ENCODE results near the gene NTRK3. TPM values are rescaled to one million over a fixed set of nuclear protein-coding genes. Genes with fewer than 3 reads are reported as not detected.

NTRK3 gene
- polyA plus RNA-seq, 1 donor from 2014 or later = 42.7 TPM

GRCh38 chr15:87896936-87897335 lies 359.6 kb downstream of the NTRK3 start:
- Histone ChIP-seq H3K9me3 (ENCODE audit: low read length) (no peaks in the 10 kb centered on the region), H3K36me3 (ENCODE audit: insufficient read depth, low read length) (no peaks in the 10 kb centered on the region), H3K9ac (ENCODE audit: low read length) (no peak overlapping the region), H3K27ac (ENCODE audit: low read length) (no peak overlapping the region), H3K27me3 (ENCODE audit: insufficient read depth, low read depth, low read length) (no peaks in the 10 kb centered on the region), H3K9me2 (ENCODE audit: insufficient read depth, low read length) (no peaks in the 10 kb centered on the region), H3K4me2 (ENCODE audit: low read length) (no peak overlapping the region), H4K20me1 (ENCODE audit: insufficient read depth) (no peaks in the 10 kb centered on the region), H3F3A (ENCODE audit: insufficient read depth, low read length, poor library complexity, severe bottlenecking) (no peaks in the 10 kb centered on the region), H3K79me2 (replicated peaks; ENCODE audit: insufficient read depth, low read length) (no peaks in the 10 kb centered on the region), H3K4me3 (ENCODE audit: low read length) (no peak overlapping the region), H2AFZ (ENCODE audit: low read depth, low read length) (no peak overlapping the region)
- TF ChIP-seq TAF1 (IDR thresholded peaks at IDR 0.05; ENCODE audit: low read depth) (no peak), SMC3 (conservative IDR thresholded peaks at IDR 0.05; ENCODE audit: poor library complexity) (no peak), POLR2AphosphoS5 (IDR thresholded peaks at IDR 0.05) (no peak), REST (IDR thresholded peaks at IDR 0.05; ENCODE audit: borderline replicate concordance) (no peak), MXI1 (conservative IDR thresholded peaks at IDR 0.05; ENCODE audit: poor library complexity, severe bottlenecking) (no peak), RAD21 (conservative IDR thresholded peaks at IDR 0.05) (no peak), EP300 (conservative IDR thresholded peaks at IDR 0.05; ENCODE audit: poor library complexity, severe bottlenecking) (no peak), EZH2 (IDR thresholded peaks at IDR 0.05; ENCODE audit: borderline replicate concordance, insufficient read depth, low read length, poor library complexity, severe bottlenecking) (no peak), CTCF (IDR thresholded peaks at IDR 0.05; ENCODE audit: poor library complexity, severe bottlenecking) (no peak)

- Histone ChIP-seq H3K27ac (ENCODE audit: low read length) (no peak overlapping the region), H3K79me2 (replicated peaks; ENCODE audit: insufficient read depth, low read length) (no peaks in the 10 kb centered on the region), H3F3A (ENCODE audit: insufficient read depth, low read length, poor library complexity, severe bottlenecking) (no peaks in the 10 kb centered on the region), H4K20me1 (ENCODE audit: insufficient read depth) (no peaks in the 10 kb centered on the region), H3K9me3 (ENCODE audit: low read length) (no peaks in the 10 kb centered on the region), H3K4me2 (ENCODE audit: low read length) (no peak overlapping the region), H3K9me2 (ENCODE audit: insufficient read depth, low read length) (no peaks in the 10 kb centered on the region), H3K36me3 (ENCODE audit: insufficient read depth, low read length) (no peaks in the 10 kb centered on the region), H2AFZ (ENCODE audit: low read depth, low read length) (no peak overlapping the region), H3K4me3 (ENCODE audit: low read length) (no peak overlapping the region), H3K27me3 (ENCODE audit: insufficient read depth, low read depth, low read length) (no peaks in the 10 kb centered on the region), H3K9ac (ENCODE audit: low read length) (no peak overlapping the region)
- TF ChIP-seq RAD21 (conservative IDR thresholded peaks at IDR 0.05) (no peak), CTCF (IDR thresholded peaks at IDR 0.05; ENCODE audit: poor library complexity, severe bottlenecking) (no peak), SMC3 (conservative IDR thresholded peaks at IDR 0.05; ENCODE audit: poor library complexity) (no peak), REST (IDR thresholded peaks at IDR 0.05; ENCODE audit: borderline replicate concordance) (no peak), EP300 (conservative IDR thresholded peaks at IDR 0.05; ENCODE audit: poor library complexity, severe bottlenecking) (no peak), POLR2AphosphoS5 (IDR thresholded peaks at IDR 0.05) (no peak), TAF1 (IDR thresholded peaks at IDR 0.05; ENCODE audit: low read depth) (no peak), EZH2 (IDR thresholded peaks at IDR 0.05; ENCODE audit: borderline replicate concordance, insufficient read depth, low read length, poor library complexity, severe bottlenecking) (no peak), MXI1 (conservative IDR thresholded peaks at IDR 0.05; ENCODE audit: poor library complexity, severe bottlenecking) (no peak)
Observed at GRCh38 chr15:87887177-87887576, 369.4 kb downstream of the NTRK3 start.

All from neural cell (in vitro differentiated cells).